ENCODE results near the gene AADACL4.

The AADACL4 gene

DNA sequence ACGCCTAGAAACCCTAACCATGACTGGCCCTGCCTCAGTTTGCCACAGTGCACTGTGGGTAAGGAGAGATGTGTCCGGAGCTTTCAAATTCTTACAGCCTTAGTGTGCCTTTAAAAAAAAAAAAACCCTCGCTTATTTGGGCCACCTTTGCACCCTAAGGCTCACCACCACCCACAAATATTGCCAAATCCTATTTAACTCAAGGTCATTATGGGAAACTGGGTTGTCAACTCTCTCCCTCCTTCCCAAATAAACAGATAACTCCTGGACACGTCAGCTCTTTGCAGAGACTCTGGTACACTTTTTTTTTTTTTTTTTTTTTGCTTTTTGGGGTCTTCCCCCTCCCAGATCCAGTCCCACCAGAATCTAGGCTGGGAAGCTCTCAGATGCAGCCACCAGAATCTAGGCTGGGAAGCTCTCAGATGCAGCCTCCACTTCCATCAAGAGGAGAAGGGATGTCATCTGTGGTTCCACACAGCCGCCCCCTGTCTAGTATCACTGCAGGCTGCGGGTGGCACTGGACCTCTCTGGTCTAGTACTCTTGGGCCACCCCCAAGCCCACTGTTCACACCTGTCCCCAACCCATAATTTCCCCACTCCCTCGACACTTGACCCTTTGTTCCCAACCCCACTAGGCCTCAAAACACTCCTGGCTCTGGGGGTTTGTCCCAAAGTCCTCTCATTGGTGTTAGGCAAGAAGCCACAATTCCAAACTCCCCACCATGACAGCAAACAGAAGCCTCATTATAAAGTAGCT lies 29.3 kb upstream of the AADACL4 start:
- no peak for DNase-seq

DNA sequence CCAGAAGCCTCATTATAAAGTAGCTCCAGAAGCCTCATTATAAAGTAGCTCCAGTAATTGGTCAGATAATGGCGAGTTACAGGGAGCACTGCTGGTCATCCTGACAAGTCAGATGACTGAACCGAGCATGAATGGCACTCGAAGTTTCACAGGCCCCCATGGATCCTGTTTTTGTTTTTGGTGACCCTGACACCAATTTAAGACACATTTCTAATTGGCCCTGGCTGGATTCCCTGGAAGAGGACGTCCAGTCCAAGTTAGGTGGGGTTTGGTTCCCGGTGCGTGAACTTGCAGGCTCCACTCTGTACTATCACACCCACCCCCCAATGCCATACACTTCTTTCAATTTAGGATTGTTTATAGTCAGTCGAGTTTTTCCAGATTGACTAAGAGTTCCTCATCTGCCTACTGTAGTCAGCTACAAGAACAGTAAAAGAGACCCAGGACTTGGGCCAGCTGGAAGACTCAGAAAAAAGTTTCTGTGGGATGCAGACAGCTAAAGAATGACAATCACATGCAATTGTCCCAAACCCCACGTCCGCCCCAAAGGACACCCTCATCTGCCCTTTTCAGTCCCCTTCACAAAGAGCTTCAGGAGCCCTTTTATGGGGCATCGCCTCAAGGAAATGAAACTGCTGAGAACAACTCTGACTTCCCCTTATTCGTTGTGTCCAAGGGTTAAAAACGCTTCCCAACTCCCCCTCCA lies 28.6 kb upstream of the AADACL4 start:
- DNase-seq: no peak

- no peak for DNase-seq
Observed at GRCh38 chr1:12615865-12616708, 27.8 kb upstream of the AADACL4 start.

- DNase-seq: peak; percentile 16 to 20
Observed at GRCh38 chr1:12616709-12617373, 27.0 kb upstream of the AADACL4 start.

DNA sequence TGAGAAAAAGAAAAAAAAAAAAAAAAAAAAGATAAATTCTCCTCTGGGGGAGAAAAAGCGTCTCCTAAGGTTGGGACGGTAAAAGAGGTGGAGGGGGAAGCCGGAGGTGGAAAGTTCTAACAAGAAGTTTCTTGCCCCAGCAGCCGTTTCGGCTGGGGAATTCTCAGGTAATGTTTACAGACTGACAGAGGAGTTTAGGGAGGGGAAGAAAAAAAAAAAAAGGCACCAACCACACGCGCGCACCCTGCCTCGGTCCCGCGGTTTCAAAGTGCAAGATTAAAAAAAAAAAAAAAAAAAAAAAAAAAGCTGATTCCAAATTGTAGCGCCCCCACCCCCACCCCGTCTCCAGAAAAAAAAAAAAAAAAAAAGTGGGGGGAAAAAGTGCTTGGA lies 26.4 kb upstream of the AADACL4 start:
- peak; percentile 24 to 57 for DNase-seq

GRCh38 chr1:12617901-12618660 lies 25.8 kb upstream of the AADACL4 start, which contains the start of gene DHRS3:
TSS of gene DHRS3 (minus strand) at chr1:12618210. CDS start at chr1:12617348, 862 bp downstream.
- peak; percentile 50 to 61 for DNase-seq

DNA sequence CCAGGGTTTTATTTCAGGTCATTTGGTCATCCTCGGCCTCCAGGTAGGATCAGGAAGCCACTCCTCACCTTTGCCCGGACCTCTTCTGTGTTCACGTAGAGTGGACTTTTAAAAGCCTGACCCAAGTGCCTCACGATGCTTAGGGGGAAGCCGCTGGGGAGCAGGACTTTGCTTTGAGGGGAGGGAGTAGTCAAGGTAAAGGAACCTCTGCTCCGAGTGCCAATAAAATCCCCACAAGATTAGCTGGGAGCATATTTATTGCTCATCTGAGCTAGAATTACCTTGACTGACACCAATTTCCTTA lies 25.3 kb upstream of the AADACL4 start:
- no peak for DNase-seq

GRCh38 chr1:12618965-12619791 lies 24.7 kb upstream of the AADACL4 start:
- DNase-seq: peak; percentile 53 to 60

DNA sequence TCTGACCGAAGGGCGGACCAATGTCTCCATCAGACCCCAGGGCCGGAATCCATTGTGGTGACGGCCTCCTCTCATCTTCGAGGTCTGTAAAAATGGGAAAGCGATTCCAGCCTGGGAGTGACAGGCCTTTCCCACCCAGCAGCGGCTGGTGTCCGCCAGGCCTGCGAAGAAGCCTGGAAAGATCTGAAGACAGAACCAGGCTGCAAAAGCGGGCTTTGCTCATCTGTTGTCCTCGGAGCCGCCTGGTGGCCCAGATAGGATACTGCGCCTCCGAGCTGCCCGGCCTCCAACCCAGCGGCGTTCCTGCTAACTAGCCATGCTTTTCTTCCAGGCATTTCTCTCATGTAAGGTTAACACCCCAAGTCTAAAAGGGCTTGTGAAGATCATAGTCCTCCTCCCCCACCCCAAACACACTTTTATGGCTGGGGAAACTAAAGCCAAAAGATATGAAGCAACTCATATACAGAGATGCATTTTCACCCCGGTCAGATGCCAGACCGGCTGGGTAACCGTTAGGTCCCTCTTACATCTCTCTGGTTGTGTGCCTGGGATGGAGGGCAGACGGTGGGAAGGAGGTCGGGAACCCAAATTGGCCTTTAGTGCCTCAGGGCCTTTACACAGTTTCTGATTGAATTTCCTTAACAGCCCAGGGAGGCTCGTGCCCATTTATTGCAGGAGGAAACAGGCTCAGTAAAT lies 23.9 kb upstream of the AADACL4 start:
- peak; percentile 72 to 74 for DNase-seq

- DNase-seq: no peak
Observed at GRCh38 chr1:12620488-12620865, 23.4 kb upstream of the AADACL4 start.

DNA sequence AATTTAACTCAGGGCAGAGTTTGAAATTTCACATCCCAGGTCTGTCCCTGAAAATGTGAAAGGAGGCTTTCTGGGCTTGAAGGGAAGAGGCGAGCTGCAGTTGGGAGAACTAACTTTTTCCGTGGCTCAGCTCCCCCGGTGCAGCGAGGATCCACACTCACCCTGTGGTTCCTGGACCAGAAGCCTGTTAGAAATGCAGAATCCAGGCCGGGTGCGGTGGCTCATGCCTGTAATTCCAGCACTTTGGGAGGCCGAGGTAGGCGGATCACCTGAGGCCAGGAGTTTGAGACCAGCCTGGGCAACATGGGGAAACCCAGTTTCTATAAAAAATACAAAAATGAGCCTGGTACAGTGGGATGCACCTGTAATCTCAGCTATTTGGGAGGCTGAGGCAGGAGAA lies 23.0 kb upstream of the AADACL4 start:
- no peak for DNase-seq

DNA sequence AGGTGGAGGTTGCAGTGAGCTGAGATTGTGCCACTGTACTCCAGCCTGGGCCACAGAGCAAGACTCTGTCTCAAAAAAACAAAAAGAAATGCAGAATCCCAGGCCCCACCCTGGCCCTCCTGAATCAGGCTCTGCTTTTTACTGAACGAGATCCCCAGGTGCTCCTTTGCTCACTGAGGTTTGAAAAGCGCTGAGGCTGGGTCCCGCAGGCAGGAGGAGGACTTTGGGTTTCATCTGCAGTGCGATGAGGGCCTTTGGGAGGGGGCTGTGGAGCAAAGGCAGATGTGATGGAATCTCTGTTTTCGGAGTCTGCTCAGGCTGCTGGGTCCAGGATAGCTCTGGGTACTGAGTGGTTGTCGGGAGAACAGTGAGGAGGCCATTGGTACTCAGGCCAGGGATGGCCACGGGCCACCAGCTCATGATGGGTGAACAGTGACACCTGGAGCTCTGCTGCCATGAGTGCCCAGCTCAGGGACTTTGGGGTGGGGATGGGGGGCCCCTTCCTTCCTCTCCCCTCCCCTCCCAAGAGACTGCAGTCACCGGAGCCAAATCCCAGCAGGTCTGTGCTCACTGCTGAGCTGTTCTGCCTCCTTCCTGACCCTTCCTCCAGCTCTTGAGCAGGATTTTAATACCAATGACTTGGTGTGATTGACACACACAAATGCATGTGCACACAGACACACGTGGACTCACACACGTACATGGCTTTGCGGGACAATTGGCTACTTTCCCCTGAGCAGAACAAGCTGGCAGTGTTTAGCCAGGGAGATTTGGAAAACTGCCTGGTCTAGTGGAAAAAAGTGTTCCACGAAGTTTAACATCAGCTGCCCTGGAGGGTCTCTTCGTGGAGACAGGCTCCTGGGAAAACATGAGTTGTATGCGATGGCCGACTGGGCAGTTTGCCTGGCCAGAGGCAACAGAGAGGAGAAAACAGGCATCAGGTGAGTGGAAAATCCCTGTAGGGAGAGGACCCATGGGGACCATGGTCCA lies 22.2 kb upstream of the AADACL4 start:
- DNase-seq: no peak

- DNase-seq: no peak
Observed at GRCh38 chr1:12622506-12622905, 21.4 kb upstream of the AADACL4 start.

DNA sequence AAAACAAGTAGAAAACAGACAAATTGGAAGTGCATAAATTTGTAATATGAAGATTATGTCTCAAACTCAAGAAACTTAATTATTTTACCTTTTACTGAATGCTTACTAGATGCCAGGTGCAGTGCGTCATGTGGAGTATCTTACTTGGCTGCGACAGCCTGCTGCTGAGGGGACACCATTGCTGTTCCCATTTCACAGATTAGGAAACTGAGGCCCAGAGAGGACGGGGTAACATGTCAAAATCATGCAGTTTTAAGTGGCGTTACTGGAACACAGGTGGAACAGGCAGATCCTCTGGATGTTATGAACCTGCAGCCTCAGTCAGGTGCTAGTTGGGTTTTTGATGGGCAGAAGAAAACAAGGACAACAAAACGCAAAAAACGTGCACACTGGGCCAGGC lies 18.6 kb upstream of the AADACL4 start:
- DNase-seq: no peak

DNA sequence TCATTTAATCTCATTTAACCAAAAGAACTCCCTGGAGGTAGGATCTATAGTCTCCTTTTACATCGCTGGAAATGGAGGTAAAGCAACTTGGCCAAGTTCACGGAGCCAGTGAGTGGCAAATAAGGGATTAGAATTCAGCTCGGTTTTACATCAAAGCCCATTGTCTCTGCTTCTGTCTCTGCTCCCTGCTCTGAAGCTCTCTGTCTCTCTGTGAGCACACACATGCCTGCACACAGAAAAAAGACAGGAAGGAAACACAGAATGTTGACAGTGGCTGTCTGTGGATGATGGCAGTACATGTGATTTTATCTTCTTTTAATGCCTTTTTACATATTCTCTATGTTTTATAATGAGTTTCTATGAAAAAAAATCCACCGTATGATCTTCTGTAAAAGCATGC lies 17.0 kb upstream of the AADACL4 start:
- no peak for DNase-seq

GRCh38 chr1:12627296-12627695 lies 16.6 kb upstream of the AADACL4 start:
- no peak for DNase-seq

- no peak for DNase-seq
Observed at GRCh38 chr1:12629511-12629956, 14.4 kb upstream of the AADACL4 start.

GRCh38 chr1:12629985-12630760 lies 13.7 kb upstream of the AADACL4 start:
- DNase-seq: no peak

Data from stimulated activated CD4-positive, alpha-beta T cell treated with anti-CD3 and anti-CD28 coated beads, Interleukin-4, amount 100 ng/mL, for 4 hours (primary cell).